ENCODE results near the gene KLHDC7B.

KLHDC7B gene

DNA sequence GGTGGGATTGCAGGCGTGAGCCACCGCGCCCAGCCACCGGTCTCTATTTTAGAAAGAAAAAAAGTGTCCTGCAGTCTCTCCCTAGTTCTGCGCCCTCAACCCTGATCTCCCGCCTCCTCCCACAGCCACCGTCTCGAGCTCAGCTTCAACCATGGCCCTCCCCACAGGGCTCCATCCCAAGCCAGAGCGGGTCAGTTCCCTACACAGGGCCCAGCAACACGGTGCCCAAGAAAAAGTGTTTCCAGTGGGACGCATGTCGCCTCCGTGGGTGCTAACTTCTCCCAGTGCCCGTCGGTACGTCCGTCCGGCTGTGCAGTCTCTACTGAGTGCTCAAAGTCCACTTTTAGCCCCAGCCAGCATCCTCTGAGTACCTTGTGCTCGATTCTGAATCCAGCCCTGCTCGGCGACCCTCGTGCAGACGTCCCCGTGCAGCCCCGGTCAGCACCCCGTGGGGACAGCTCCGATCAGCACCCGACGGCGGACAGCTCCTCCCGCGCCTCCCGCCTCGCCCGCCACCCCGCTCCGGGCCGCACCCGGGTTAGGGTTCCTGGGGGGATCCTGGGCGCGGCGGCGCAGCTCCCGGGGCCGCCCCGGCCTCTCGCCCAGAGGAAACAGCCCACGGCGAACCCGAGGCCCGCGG is 54.2 kb downstream of the KLHDC7B start:
- no peak for FAIRE-seq

GRCh38 chr22:50600538-50600937 is 54.8 kb downstream of the KLHDC7B start, which contains the start of gene MAPK8IP2:
TSS of gene MAPK8IP2 (plus strand) at chr22:50600793. CDS start at chr22:50600819, 26 bp downstream.
- no peak for FAIRE-seq
